Medulla oblongata (tissue), 1 donor: ENCODE results near the gene BRSK2.
A peak's percentile ranks its signal among the peaks of the same experiment; 100 is the strongest.
"Not testable (repeated sequence)": the region's sequence is repeated elsewhere in the genome, so short reads cannot be mapped to it uniquely, and the experiment has no call there.

Source experiments
- DNase-seq: peaks from one replicate; pipeline ENCODE4 v3.0.0-alpha.2; 2015; ENCODE audit errors: extremely low spot score

BRSK2 gene

GRCh38 chr11:1499261-1499890 is 109.6 kb downstream of the BRSK2 start:
- DNase-seq = no peak

GRCh38 chr11:1499899-1500298 is 110.2 kb downstream of the BRSK2 start:
- no peak for DNase-seq

- no peak for DNase-seq
These were observed 111.0 kb downstream of the BRSK2 start for GRCh38 chr11:1500466-1501420.

- DNase-seq = no peak
These were observed 111.9 kb downstream of the BRSK2 start for GRCh38 chr11:1501421-1502167.

GRCh38 chr11:1502168-1502953 is 112.6 kb downstream of the BRSK2 start:
- DNase-seq = no peak

- peak; percentile 71 for DNase-seq
These were observed 113.4 kb downstream of the BRSK2 start for GRCh38 chr11:1502954-1503707.

- DNase-seq = peak; percentile 63
These were observed 114.0 kb downstream of the BRSK2 start for GRCh38 chr11:1503708-1504104.

- DNase-seq = no peak
These were observed 114.4 kb downstream of the BRSK2 start for GRCh38 chr11:1504138-1504537.

- no peak for DNase-seq
These were observed 115.0 kb downstream of the BRSK2 start for GRCh38 chr11:1504581-1505290.

GRCh38 chr11:1505480-1505879 is 115.7 kb downstream of the BRSK2 start:
- no peak for DNase-seq

GRCh38 chr11:1506981-1507380 is 117.2 kb downstream of the BRSK2 start:
- no peak for DNase-seq

- peak; percentile 45 for DNase-seq
These were observed 117.8 kb downstream of the BRSK2 start for GRCh38 chr11:1507381-1508140.

- no peak for DNase-seq
These were observed 118.8 kb downstream of the BRSK2 start for GRCh38 chr11:1508491-1508891.

- no peak for DNase-seq
These were observed 119.3 kb downstream of the BRSK2 start for GRCh38 chr11:1508986-1509385.

GRCh38 chr11:1509626-1510255 is 120.0 kb downstream of the BRSK2 start:
- DNase-seq = no peak

GRCh38 chr11:1510351-1510750 is 120.6 kb downstream of the BRSK2 start:
- DNase-seq = not testable (repeated sequence)

GRCh38 chr11:1510928-1511327 is 121.2 kb downstream of the BRSK2 start:
- no peak for DNase-seq

GRCh38 chr11:1511937-1512496 is 122.3 kb downstream of the BRSK2 start:
- no peak for DNase-seq
